A172 (cell line): Measurements from ENCODE around the gene GZMM. TPM values are rescaled to one million over a fixed set of nuclear protein-coding genes. Genes with fewer than 3 reads are reported as not detected.

Experiments
- DNase-seq: peaks from one replicate; pipeline ENCODE4 v3.0.0-alpha.2; 2015; ENCODE audit warnings: low spot score
- total RNA-seq: library from RNA; depleted of rRNA; stranded (reverse); fragments of >200 nt; shearing (Covaris generic); gene quantifications from 2 replicates; pipeline ENCODE4 v1.2.3, GENCODE V29; 2014

The GZMM gene
- total RNA-seq, 1 experiment from 2014 or later = not detected

DNA sequence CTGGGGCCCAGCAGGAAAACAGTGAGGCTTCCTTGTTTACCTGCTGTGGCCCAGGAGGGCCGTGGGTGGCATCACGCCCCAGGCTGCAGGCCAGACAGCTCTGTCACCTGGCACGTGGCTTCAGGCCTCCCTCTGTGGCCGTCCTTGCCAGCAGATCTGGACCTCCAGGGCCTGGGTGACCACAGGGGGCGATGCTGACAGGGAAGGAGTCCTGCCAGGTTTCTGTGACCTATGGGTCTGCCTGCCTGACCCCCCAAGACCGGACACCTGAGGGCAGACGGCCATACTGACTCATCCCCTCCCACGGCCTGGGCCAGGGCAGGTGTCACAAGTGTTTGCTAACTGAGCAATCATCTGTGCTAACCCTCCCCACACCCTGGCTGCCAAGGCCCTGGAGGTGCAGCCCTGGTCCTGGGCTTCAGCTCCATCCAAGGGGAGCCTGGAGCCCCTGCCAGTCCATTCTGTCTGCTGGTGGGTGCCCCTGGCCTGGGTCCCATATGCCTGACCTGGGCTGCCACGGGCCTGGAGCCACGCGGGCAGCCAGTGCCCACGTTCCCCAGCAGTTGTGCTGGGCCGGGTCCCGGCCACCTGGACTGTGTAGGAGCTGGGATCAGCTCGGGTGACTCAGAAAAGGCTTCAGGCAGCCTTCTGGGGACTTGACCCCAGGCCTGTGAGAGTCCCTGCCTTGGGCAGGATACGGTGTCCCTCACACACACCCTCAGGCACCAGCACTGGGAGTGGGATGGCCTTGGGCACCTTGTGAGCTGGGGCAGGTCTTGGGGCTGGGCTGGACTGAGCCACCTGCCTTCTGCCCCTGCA is 8.6 kb upstream of the GZMM start:
- peak; percentile 22 for DNase-seq

DNA sequence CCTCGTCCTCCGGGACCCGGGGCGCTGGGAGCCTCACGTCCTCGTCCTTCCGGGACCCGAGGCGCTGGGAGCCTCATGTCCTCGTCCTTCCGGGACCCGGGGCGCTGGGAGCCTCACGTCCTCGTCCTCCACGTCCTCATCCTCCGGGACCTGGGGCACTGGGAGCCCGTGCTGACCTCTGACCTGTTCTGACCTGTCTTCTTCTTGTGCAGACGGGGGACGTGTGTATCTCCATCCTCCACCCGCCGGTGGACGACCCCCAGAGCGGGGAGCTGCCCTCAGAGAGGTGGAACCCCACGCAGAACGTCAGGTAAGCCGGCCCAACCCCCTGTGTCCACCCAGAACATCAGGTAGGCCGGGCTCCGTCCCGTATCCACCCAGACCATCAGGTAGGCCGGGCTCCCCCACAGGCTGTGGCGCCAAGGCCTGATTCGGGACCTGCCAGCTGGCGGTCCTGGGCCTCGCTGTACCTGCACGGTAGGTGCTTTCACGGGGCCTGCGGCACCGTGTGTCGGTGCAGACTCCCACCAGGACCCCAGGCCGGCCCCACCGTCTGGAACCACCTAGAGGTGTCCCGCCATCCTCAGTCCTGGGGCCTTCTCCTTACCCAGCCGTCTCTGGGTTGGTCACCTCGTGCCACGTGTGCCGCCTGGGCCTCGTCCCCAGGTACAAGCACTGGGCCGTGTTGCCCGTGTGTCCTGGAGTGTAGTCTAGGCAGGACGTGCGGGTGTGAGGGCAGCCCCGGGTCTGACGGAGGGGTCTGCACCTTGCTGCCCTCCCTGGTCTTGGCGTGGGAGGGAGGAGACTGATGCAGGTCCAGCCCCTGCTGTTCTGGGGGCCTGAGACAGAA is 7.6 kb upstream of the GZMM start:
- no peak for DNase-seq

DNA sequence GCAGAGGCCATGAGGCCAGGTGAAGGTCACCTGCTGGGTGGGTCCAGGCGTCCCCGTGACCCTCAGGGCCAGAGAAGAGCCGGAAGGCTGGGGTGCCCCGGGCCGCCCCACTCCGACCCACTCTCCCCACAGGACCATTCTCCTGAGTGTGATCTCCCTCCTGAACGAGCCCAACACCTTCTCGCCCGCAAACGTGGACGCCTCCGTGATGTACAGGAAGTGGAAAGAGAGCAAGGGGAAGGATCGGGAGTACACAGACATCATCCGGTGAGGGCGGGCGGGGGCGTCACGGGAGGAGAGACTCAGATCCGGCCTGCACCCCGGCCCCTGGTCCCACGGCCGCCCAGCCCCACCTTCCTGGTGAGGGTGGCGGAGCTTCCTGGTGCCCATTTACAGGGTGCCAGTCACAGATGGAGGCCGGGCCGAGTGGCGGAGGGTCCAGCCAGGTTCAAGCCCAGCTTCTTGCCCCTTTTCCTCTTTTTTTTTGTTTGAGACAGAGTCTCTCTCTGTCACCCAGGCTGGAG is 6.9 kb upstream of the GZMM start:
- no peak for DNase-seq

DNA sequence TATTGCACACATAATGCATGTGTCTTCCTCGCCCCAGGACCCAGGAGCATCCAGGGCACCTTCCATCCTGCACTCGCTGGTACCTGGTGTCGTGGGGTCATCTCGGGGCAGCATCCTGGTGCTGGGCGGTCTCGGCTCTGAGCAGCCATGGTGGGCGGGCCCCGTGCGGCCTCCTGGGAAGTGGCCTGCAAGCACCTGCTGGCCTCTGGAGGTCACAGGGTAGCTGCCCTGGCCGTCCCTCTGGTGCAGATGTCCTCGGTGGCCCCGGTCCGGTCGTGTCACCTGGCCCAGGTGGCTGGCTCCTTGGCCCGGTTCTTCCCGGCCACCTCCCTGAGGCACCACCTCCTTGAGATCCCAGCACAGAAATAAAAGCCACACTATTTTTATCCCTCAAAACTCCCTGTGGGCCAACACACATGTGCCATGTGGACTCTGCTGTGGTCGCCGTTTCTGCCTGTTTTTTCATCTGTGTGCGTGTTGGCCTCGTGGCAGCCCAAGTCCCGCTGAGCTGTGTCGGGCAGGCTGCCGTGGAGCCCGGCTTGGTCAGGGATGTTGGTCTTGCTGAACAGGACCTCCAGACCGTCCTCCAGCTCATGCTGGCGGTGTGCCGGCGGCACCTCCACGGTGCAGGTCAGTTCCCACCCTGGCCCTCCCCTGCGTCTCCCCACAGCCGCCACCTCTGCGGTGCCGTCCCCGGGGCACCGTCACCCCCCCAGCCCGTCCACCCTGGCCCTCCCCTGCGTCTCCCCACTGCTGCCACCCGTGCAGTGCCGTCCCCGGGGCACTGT is 5.0 kb upstream of the GZMM start:
- DNase-seq = no peak

DNA sequence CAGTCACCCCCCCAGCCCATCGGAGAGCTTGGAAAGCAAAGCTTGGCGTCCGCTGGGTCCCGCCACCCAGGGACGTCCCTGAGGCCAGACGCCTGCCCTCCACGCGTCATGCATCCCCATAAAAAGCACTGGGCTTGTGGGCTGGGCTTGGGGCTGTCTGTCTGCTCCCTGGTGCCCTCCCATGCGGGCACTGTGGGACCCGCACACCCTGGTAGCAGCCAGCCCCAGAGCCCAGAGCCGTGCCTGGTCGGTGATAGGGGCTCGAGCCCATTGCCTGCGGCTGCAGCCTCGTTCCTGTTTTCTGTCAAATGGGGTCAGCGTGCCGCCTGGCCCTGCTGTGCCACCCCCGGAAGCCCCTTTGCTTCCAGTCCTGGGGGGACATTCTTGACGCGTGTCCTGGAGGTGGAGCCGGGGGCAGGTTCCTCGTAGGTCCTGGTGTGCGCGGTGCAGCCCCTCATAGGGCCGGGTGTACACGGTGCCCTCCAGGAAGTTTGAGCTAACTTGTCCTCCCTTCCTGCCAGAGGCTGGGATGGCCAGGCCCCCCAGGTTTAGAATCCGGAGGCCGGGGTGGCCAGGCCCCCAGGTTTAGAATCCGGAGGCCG is 4.3 kb upstream of the GZMM start:
- no peak for DNase-seq

DNA sequence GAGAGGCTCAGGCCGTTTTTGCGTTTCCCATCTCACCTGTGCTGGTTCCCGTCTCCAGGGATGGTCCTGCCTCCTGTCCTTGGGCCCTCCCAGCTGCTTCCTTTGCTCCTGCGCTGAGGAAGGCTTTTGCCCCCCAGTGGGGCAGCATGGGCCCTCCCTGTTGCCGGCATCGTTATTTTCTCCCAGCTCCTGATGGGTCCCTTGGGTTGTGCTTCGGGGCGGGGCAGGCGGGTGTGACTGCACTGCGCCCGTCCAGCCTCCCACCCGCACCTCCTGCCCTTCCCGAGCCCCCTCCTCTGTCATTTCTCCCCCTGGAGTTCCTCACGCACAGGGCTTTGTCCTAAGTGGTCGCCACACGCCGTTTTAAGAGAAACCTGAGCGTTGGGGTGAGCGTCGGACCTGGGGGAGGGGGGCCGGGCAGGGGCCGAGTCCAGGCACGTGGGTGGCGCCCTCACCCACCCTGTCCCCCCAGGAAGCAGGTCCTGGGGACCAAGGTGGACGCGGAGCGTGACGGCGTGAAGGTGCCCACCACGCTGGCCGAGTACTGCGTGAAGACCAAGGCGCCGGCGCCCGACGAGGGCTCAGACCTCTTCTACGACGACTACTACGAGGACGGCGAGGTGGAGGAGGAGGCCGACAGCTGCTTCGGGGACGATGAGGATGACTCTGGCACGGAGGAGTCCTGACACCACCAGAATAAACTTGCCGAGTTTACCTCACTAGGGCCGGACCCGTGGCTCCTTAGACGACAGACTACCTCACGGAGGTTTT is 2.8 kb upstream of the GZMM start:
- no peak for DNase-seq

DNA sequence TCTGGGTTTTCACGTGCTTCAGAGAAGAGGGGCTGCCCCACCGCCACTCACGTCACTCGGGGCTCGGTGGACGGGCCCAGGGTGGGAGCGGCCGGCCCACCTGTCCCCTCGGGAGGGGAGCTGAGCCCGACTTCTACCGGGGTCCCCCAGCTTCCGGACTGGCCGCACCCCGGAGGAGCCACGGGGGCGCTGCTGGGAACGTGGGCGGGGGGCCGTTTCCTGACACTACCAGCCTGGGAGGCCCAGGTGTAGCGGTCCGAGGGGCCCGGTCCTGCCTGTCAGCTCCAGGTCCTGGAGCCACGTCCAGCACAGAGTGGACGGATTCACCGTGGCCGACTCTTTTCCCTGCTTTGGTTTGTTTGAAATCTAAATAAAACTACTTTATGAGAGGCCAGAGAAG is 2.2 kb upstream of the GZMM start:
- no peak for DNase-seq

DNA sequence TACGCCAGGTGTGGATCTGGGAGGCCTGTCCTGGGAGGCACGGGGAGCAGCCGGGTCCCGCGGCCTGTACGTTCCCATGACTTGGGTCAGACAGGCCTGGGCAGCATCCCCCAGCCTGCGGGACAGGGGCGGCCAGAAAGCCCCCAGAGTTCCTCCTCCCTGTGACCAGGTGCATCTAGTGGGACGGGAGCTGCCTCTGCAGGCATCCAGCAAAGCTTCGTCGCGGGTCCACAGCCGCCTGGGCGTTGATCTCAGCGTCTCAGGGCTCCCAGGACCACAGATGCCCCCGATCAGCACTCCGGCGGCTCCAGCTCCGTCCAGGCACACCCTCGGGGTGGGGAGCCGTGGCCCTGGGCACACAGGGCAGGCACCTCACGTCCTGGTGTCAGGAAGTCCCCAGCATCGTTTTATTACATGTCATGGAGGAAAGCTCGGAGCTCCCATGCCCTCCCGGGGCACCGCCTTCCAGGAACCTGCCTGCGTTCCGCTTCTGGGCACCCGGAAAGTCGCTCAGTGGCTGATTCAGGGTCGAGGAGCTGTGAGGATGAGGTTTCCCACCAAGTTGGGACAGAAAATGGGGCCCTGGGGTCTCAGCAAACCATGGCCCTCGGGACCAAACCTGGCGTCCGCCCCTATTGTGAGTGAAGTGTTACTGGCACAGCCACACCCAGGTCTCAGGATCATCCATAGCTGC is 1.5 kb upstream of the GZMM start:
- no peak for DNase-seq

DNA sequence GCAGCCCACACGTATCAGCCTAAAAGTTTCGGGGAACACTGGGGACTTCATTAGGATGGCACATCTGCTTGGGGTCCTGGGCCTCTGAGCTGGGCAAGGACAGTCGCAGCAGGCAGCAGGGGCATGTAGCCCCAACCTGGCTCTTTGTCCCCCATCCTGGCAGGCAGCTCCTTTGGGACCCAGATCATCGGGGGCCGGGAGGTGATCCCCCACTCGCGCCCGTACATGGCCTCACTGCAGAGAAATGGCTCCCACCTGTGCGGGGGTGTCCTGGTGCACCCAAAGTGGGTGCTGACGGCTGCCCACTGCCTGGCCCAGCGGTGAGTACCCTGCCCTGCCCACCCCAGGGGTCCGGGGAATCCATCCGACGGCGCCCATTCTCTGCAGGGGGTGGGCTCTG is 3.3 kb downstream of the GZMM start:
- DNase-seq = no peak

DNA sequence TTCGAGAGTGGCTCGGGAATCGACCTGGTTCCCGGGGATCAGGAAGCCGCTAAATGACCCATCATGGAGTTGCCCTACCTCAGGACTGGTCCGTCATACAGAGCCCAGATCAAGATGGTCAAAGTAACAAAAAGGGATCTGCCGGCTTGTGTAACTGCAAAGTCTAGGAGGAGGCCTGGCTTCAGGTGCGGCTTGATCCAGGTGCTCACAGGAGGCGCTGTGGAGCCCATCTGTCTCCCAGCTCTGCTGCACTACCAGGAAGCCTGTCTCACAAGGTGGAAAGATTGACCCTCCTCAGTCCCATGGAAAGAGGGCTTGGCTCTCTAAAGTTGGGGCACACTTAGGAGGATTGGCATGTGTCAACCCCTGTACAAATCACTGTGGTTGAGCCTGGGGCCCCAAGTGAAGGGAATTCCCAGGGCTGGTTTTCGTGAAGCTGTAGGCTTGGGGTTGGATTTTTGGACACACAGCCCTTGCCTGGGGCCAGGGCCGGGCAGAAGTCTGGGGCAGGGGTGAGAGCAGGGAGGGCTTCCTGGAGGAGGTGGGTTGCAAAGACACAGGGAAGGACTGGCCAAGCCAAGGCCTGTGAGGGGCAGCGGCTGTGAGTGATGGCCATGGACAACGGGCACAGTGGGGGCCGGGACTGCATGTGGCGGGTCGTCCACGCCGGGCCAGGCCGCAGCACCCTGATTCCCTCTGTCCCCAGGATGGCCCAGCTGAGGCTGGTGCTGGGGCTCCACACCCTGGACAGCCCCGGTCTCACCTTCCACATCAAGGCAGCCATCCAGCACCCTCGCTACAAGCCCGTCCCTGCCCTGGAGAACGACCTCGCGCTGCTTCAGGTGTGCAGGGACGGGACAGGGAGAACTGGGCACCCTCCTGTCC is 4.2 kb downstream of the GZMM start:
- DNase-seq = no peak

DNA sequence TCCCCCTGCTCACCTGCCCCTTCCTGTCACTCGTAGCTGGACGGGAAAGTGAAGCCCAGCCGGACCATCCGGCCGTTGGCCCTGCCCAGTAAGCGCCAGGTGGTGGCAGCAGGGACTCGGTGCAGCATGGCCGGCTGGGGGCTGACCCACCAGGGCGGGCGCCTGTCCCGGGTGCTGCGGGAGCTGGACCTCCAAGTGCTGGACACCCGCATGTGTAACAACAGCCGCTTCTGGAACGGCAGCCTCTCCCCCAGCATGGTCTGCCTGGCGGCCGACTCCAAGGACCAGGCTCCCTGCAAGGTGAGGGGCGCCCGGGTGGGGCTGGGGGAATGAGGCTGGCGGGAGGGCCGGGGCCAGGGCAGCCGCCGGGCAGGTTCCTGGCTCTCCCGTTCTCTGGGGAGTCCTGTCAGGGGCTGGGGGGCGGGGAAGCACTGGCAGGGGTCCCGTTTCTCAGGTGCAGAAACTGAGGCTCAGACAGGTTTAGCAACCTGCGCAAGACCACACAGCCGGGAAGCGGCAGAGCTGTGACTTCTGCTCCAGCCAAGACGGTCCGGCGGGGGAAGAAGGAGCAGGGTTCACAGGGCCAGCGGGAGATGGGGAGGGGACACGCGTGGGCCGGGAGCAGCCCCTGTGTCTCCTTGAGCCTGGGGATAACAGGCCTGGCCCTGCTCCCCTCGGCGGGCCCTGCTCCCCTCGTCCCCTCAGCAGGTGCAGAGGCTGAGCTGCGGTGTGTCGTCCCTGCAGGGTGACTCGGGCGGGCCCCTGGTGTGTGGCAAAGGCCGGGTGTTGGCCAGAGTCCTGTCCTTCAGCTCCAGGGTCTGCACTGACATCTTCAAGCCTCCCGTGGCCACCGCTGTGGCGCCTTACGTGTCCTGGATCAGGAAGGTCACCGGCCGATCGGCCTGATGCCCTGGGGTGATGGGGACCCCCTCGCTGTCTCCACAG is 5.3 kb downstream of the GZMM start:
- no peak for DNase-seq

DNA sequence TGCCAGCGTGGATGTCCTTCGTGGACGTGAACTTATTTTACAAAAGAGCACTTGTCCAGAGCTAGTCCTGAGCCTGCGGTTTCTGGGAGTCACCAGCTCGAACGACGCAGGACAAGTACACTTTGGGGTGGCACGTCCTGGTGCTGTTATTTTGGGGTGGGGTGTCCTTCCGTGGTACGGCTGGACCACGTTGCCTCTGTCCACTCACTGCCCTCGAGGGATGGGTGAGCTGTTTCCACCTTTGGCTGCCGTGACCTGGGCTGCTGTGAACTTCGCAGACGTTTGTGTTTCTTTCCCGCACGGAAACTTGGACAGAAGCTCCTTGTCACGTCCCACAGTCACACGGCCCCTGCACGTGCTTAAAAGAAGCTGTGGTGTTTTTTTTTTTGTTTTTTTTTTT is 11.0 kb downstream of the GZMM start:
- no peak for DNase-seq

DNA sequence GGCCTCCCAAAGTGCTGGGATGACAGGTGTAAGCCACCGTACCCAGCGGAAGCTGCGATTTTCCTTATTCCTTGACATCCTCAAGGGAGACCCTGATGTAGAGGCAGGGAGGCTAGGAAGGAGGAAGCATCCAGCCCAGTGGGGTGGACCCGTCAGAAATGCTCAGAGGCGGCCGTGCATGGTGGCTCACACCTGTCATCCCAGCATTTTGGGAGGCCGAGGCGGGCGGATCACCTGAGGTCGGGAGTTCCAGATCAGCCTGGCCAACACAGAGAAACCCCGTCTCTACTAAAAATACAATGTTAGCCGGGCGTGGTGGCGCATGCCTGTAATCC is 11.6 kb downstream of the GZMM start:
- DNase-seq = no peak

DNA sequence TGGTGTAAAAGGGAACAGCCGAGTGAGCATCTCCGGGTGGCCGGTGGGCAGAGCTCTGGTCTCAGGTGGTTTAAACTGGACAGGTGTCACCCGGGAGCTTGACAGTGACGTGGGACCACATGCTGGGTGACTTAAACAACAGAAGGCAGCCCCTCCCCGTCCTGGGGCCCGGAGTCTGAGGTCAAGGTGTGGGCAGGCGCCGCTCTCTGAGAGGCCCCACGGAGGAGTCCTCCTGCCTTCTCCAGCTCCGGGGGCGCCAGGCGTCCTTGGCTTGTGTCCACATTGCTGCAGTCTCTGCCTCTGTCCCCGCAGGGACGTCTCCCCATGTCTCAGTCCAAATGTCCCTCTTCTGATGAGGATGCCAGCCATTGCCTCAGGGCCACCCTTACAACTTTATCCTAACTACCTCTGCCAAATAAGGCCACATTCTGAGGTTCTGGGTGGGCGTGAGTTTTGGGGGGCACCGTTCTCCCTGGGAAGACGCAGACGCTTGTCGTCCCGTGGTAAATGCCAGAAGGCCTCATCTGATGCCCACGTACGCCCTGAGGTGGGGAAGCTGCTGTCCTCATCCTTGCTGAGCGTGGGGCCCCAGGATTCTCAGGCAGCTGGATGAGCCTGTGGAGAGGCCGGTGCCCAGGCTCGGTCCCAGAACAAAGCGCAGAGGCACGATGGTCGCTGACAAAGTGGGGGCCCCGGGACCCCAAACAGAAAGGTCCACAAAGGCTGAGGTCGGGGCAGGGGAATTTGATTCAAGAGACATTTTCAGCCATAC is 12.9 kb downstream of the GZMM start:
- no peak for DNase-seq

DNA sequence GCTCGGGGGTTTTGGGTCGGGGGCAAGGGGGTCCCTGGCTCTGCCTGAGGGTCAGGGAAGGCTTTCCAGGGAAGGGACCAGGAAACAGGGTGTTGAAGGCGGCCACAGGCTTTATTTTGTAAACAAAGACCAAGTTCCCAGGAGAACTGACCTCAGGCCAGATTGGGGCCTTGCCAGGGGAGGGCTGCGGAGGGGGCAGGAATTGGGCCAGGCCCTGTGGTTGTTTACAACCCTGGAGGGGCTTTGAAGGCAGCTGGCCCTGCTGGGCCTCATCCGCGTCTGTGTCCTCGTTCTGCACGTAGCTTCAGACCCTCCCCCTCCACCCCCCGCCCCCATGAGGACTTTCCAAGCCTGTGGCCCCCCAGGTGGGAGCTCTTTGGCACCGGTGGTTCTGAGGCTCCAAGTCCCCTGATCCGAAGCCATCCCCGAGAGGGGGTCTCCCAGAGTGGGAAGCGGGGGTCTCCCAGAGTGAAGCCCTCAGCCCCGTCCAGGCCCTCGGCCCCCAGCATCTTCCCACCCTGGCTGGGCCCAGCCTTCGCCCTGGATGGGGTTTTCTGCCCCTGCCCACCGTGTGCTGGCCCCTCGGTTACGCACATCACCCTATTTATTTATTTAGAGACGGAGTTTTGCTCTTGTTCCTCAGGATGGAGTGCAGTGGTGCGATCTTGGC is 15.1 kb downstream of the GZMM start:
- no peak for DNase-seq

DNA sequence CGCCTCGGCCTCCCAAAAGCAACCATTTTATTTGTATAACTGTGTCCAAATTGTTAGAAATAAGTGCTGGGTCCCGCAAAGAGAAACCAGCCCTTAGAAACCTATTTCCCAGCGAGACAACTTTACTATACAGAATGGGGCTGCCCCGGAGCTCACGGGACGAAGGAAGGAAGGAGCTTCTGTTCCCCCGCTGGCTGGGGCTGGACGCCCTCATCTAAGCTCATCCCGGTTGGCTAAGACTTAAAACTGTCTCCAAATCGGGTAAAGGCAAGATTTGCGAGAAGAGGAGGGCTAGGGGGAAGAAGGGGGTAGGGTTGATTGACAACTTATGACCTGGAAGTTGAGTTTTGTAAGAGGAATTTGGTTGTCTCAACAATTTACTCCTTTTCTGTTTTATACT is 16.3 kb downstream of the GZMM start:
- no peak for DNase-seq

DNA sequence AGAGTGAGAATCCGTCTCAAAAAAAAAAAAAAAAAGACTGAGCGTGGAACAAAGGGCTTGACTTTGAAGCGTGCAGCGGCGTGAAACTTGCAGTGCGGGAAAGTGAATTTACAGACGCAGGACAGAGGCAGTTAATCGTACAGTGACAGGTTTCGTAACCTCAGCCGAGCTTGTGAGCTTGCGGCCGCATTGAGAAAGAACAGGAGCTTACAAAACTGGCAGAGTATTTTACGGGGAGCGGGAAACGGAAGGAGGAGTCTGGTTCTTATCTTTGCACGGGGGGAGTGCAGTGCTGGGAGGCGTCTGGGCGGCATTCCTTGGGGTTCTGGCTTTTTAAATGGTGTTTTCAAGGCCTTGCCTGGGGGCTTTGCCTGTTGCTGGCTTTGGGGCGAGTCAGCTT is 22.6 kb downstream of the GZMM start:
- DNase-seq = no peak
